Endodermal cell (in vitro differentiated cells): Measurements from ENCODE around the gene ZNF385A. TPM values are rescaled to one million over a fixed set of nuclear protein-coding genes. Genes with fewer than 3 reads are reported as not detected.
"Not testable (repeated sequence)": the region's sequence is repeated elsewhere in the genome, so short reads cannot be mapped to it uniquely, and the experiment has no call there.

ENCODE experiments used
- DNase-seq: peaks from one replicate; pipeline ENCODE4 v3.0.0-alpha.2; 2017
- H3K27ac ChIP-seq: 2 replicates; pipeline ENCODE4 v1.5.1; 2013; ENCODE audit warnings: mild to moderate bottlenecking, low read depth, low read length, moderate library complexity
- H3K27me3 ChIP-seq: 2 replicates; pipeline ENCODE4 v1.6.1; 2013; ENCODE audit warnings: mild to moderate bottlenecking, low read length, moderate library complexity; ENCODE audit not compliant: insufficient read depth, control insufficient read depth, poor library complexity, severe bottlenecking
- H3K36me3 ChIP-seq: 2 replicates; pipeline ENCODE4 v1.7.0; 2013; ENCODE audit warnings: mild to moderate bottlenecking, low read length, moderate library complexity; ENCODE audit not compliant: control insufficient read depth, insufficient read depth
- H3K4me1 ChIP-seq: one replicate; pipeline ENCODE4 v1.7.0; 2013; ENCODE audit warnings: low read length; ENCODE audit not compliant: control insufficient read depth, insufficient read depth
- H3K4me3 ChIP-seq: 2 replicates; pipeline ENCODE4 v1.5.1; 2013; ENCODE audit warnings: mild to moderate bottlenecking, low read length, moderate library complexity
- H3K9ac ChIP-seq: 2 replicates; pipeline ENCODE4 v1.6.1; 2013; ENCODE audit warnings: mild to moderate bottlenecking, low read length, moderate library complexity; ENCODE audit not compliant: poor library complexity, severe bottlenecking; ENCODE audit errors: extremely low read depth
- H3K9me3 ChIP-seq: 2 replicates; pipeline ENCODE4 v1.6.1; 2013; ENCODE audit warnings: mild to moderate bottlenecking, low read length, moderate library complexity; ENCODE audit not compliant: control insufficient read depth
- H3K27ac Mint-ChIP-seq: 2 replicates; pipeline ENCODE4 v1.8.0; 2020; ENCODE audit warnings: mixed read lengths
- H3K27me3 Mint-ChIP-seq: 2 replicates; pipeline ENCODE4 v1.8.0; 2021; ENCODE audit warnings: mild to moderate bottlenecking, mixed read lengths; ENCODE audit not compliant: insufficient read depth
- H3K36me3 Mint-ChIP-seq: 2 replicates; pipeline ENCODE4 v1.8.0; 2020; ENCODE audit warnings: low read depth, mixed read lengths
- H3K4me1 Mint-ChIP-seq: 2 replicates; pipeline ENCODE4 v1.8.0; 2020; ENCODE audit warnings: mixed read lengths
- H3K4me3 Mint-ChIP-seq: 2 replicates; pipeline ENCODE4 v1.8.0; 2020; ENCODE audit warnings: mild to moderate bottlenecking, moderate library complexity, mixed read lengths
- H3K9me3 Mint-ChIP-seq: 2 replicates; pipeline ENCODE4 v1.8.0; 2020; ENCODE audit warnings: mild to moderate bottlenecking, mixed read lengths
- WGBS, 2 experiments: methylation state at CpG; one replicate each; pipeline versions ENCODE4 v1.1.5 to v1.1.7; 2013; ENCODE audit warnings: missing lambda C conversion rate in 2 of 2, mixed read lengths in 1 of 2; ENCODE audit not compliant: insufficient coverage in 1 of 2, insufficient read length in 1 of 2; 5-methylcytosine and 5-hydroxymethylcytosine counted together
- total RNA-seq, 2 donors: library from RNA; stranded (reverse); fragmentation: NEBNext Ultra II Directional in 1 of 2; extraction: Animal tissue kit (Norgen Biotek cat#: 25700) in 1 of 2; gene quantifications; 2 replicates in 1 of 2; 3 replicates in 1 of 2; pipeline ENCODE4 v1.2.1, GENCODE V29; 2021
- TF ChIP-seq, protein P1 (sequence below): fragments of 200-600 bp; sonication (generic); conservative IDR thresholded peaks from 2 replicates; pipeline ENCODE4 v1.5.0; 2021; ENCODE audit warnings: antibody characterized with exemption, mild to moderate bottlenecking

ZNF385A gene
- total RNA-seq, 2 donors from 2014 or later: 10.5 to 16.3 TPM

DNA sequence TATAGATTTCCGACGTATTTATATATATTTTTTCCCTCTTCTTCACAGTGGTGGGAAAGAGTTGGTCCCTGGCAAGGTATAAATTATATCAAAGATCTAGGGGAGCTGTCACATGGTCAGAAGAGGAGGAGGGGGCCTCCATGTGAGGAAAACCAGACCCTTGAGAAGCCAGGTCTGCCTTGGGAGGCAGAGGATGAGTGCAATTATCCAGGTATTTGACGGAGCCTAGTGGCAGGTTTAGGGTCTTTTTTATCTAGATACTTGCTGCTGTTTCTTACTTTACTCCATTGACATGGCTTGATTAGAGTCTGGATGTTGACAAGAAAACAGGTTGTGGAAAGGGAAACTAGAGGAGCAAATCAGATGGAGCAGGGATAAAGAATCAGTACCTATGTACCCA is 54.1 kb downstream of the ZNF385A start:
- DNase-seq: no peak
- 93 to 100% methylated on average over 1 of the region's 3 CpGs for WGBS, 2 experiments
- no peaks in the 10 kb centered on the region for H3K9me3 ChIP-seq

DNA sequence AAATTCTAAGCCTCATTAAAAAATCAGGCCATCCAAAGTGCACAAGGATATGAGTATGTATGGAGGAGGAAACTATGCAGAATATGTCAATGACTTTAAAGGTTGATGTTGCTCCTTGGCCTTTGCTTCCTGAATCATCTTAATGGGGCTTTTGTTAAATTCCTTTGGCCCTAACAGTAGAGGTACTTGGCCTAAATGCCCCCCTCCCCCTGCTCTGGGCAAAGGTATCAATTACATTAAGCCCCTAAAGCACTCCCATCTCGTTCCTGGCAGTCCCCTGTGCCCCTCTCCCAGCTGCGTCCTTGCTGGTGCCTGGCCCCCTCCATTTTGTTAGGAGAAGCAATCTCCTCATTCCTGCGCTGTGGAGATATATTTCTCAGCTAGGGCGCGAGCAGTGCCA is 54.8 kb downstream of the ZNF385A start:
- peaks cover 15% of the 10 kb centered on the region for H3K4me1 Mint-ChIP-seq
- Histone ChIP-seq H3K27ac (no peak overlapping the region), H3K9me3 (no peaks in the 10 kb centered on the region), H3K4me3 (no peak overlapping the region), H3K36me3 (peaks cover 13% of the 10 kb centered on the region), H3K27me3 (no peaks in the 10 kb centered on the region), H3K9ac (no peak overlapping the region), H3K4me1 (peaks cover 5% of the 10 kb centered on the region)
- H3K27ac Mint-ChIP-seq: peak overlapping the region; percentile 35
- H3K4me3 Mint-ChIP-seq: no peak overlapping the region
- H3K36me3 Mint-ChIP-seq: peaks cover 15% of the 10 kb centered on the region
- TF ChIP-seq, protein P1, sequence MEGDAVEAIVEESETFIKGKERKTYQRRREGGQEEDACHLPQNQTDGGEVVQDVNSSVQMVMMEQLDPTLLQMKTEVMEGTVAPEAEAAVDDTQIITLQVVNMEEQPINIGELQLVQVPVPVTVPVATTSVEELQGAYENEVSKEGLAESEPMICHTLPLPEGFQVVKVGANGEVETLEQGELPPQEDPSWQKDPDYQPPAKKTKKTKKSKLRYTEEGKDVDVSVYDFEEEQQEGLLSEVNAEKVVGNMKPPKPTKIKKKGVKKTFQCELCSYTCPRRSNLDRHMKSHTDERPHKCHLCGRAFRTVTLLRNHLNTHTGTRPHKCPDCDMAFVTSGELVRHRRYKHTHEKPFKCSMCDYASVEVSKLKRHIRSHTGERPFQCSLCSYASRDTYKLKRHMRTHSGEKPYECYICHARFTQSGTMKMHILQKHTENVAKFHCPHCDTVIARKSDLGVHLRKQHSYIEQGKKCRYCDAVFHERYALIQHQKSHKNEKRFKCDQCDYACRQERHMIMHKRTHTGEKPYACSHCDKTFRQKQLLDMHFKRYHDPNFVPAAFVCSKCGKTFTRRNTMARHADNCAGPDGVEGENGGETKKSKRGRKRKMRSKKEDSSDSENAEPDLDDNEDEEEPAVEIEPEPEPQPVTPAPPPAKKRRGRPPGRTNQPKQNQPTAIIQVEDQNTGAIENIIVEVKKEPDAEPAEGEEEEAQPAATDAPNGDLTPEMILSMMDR: no peak
- WGBS, 2 experiments: 90% methylated on average over 5 of the region's 5 CpGs; no CpG with 5 or more reads in 1 of the 2 experiments
- DNase-seq: peak; percentile 60
- H3K9me3 Mint-ChIP-seq: no peaks in the 10 kb centered on the region
- no peaks in the 10 kb centered on the region for H3K27me3 Mint-ChIP-seq

More for the DNA sequence above, 54.1 kb downstream of the ZNF385A start:
- Mint-ChIP-seq H3K9me3 (no peaks in the 10 kb centered on the region), H3K36me3 (peaks cover 15% of the 10 kb centered on the region), H3K27ac (peak overlapping the region; percentile 64), H3K4me1 (peaks cover 15% of the 10 kb centered on the region), H3K4me3 (no peak overlapping the region), H3K27me3 (no peaks in the 10 kb centered on the region)
- H3K27me3 ChIP-seq: no peaks in the 10 kb centered on the region
- H3K4me3 ChIP-seq: no peak overlapping the region
- no peak overlapping the region for H3K9ac ChIP-seq
- H3K36me3 ChIP-seq: peaks cover 13% of the 10 kb centered on the region
- peaks cover 5% of the 10 kb centered on the region for H3K4me1 ChIP-seq
- H3K27ac ChIP-seq: no peak overlapping the region
- TF ChIP-seq, protein P1: no peak

DNA sequence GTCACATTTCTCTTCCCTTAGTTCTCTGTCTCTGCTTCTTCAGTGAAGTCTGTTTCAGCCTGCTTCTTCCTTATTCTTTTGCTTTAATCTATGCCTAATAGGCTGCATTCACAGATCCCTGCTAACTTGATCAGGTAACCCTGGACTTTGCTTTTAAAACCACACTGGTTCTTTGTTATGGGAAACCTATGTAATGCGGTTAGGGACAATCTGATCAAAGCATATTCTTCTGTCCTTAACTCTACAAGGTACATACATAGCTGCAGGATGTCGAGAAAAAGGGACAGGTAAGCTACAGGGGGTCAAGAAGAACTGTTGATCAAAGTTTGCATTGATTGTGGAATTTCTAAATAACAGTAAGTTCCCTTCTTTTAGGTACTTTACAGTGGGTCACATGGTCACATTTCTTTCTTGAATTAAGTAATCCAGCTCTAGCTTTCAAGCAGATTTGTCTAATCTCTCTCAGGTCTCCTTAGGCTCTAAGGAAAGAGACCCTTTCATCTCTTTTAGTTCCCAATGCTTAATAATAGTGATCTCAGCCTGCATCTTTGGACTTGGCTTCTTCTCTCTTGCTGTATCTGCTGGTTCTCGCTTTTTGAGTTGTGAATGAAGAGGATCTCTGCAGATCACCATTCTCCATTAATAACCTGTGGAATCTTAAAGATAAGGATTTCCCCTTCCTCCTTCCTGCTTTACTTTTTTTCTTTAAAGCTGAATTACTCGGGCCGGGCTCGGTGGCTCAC is 55.8 kb downstream of the ZNF385A start:
- Histone ChIP-seq H3K27me3 (no peaks in the 10 kb centered on the region), H3K36me3 (peaks cover 13% of the 10 kb centered on the region), H3K27ac (no peak overlapping the region), H3K4me3 (no peak overlapping the region), H3K4me1 (peaks cover 5% of the 10 kb centered on the region), H3K9me3 (no peaks in the 10 kb centered on the region), H3K9ac (no peak overlapping the region)
- 73 to 86% methylated on average over 5 to 6 of the region's 6 CpGs for WGBS, 2 experiments
- TF ChIP-seq, protein P1: no peak
- no peaks in the 10 kb centered on the region for H3K27me3 Mint-ChIP-seq
- H3K4me1 Mint-ChIP-seq: peaks cover 18% of the 10 kb centered on the region
- H3K9me3 Mint-ChIP-seq: no peaks in the 10 kb centered on the region
- DNase-seq: no peak
- peaks cover 14% of the 10 kb centered on the region for H3K36me3 Mint-ChIP-seq
- no peak overlapping the region for H3K4me3 Mint-ChIP-seq
- H3K27ac Mint-ChIP-seq: peak overlapping the region; percentile 80

- not testable (repeated sequence) for H3K36me3 ChIP-seq, H3K9me3 Mint-ChIP-seq, H3K4me1 ChIP-seq, H3K9me3 ChIP-seq, H3K36me3 Mint-ChIP-seq, H3K27me3 ChIP-seq, DNase-seq, H3K27me3 Mint-ChIP-seq
- Histone ChIP-seq H3K4me3 (peak overlapping the region; percentile 96), H3K27ac (peak overlapping the region; percentile 81), H3K9ac (peak overlapping the region; percentile 97)
- WGBS, 2 experiments: 71 to 79% methylated on average over 11 to 19 of the region's 22 CpGs
- peaks cover 18% of the 10 kb centered on the region for H3K4me1 Mint-ChIP-seq
- peak overlapping the region; percentile 100 for H3K4me3 Mint-ChIP-seq
- H3K27ac Mint-ChIP-seq: peak overlapping the region; percentile 100
Measured at GRCh38 chr12:54325442-54326109, 59.0 kb downstream of the ZNF385A start.
